ENCODE data around the gene TRIP13. TPM values are rescaled to one million over a fixed set of nuclear protein-coding genes. Genes with fewer than 3 reads are reported as not detected.
"Not testable (repeated sequence)": the region's sequence is repeated elsewhere in the genome, so short reads cannot be mapped to it uniquely, and the experiment has no call there.

TRIP13 gene
- total and polyA plus RNA-seq, 4 experiments from 2014 or later = 0.39 to 1.0 (median 0.69) TPM; not detected in 1

- Mint-ChIP-seq H3K27me3 (no peaks in the 10 kb centered on the region), H3K4me1 (peaks cover 0 to 13% (median 6%) of the 10 kb centered on the region in 4 donors), H3K4me3 (no peak overlapping the region), H3K9me3 (no peaks in the 10 kb centered on the region), H3K36me3 (peaks cover 42 to 60% of the 10 kb centered on the region in 2 donors), H3K27ac (peak overlapping the region in 2 of 7 donors; percentile 22)
- intact Hi-C loops (cut with micrococcal nuclease) = no loop called here
- ChIA-PET POLR2A (ENCODE audit: partially characterized antibody) (no interaction called here), CTCF (ENCODE audit: partially characterized antibody) (no interaction called here)
- Histone ChIP-seq H3K36me3 (ENCODE audit: insufficient read depth, low read length) (peaks cover 68% of the 10 kb centered on the region), H3K27me3 (ENCODE audit: insufficient read depth, low read length) (no peaks in the 10 kb centered on the region), H3K27ac (ENCODE audit: low read depth, low read length) (no peak overlapping the region), H3K4me3 (ENCODE audit: low read length in 2 of 2) (no peak overlapping the region), H3K4me1 (ENCODE audit: insufficient read depth, low read length) (peaks cover 3% of the 10 kb centered on the region), H3K9me3 (ENCODE audit: control insufficient read depth in 1 of 2, low read length in 2 of 2) (no peaks in the 10 kb centered on the region)
- no peak for DNase-seq
These were observed 16.0 kb upstream of the TRIP13 start for GRCh38 chr5:876398-877365.

GRCh38 chr5:878125-878524 lies 14.6 kb upstream of the TRIP13 start:
- H3K9me3 ChIP-seq (ENCODE audit: control insufficient read depth in 1 of 2, low read length in 2 of 2) = no peaks in the 10 kb centered on the region
- Mint-ChIP-seq H3K27me3 (no peaks in the 10 kb centered on the region), H3K4me3 (no peak overlapping the region), H3K9me3 (peaks cover 0 to 6% (median 0%) of the 10 kb centered on the region in 8 donors), H3K27ac (no peak overlapping the region), H3K4me1 (peaks cover 12 to 27% (median 18%) of the 10 kb centered on the region in 4 donors), H3K36me3 (peaks cover 55 to 71% of the 10 kb centered on the region in 2 donors)
- peaks cover 5% of the 10 kb centered on the region for H3K4me1 ChIP-seq (ENCODE audit: insufficient read depth, low read length)
- no peak for DNase-seq
- H3K36me3 ChIP-seq (ENCODE audit: insufficient read depth, low read length) = peaks cover 61% of the 10 kb centered on the region
- ChIA-PET CTCF (ENCODE audit: partially characterized antibody) (no interaction called here), POLR2A (ENCODE audit: partially characterized antibody) (no interaction called here)
- intact Hi-C loops (cut with micrococcal nuclease) = no loop called here
- H3K27me3 ChIP-seq (ENCODE audit: insufficient read depth, low read length) = no peaks in the 10 kb centered on the region
- no peak overlapping the region for H3K4me3 ChIP-seq (ENCODE audit: low read length in 2 of 2)
- no peak overlapping the region for H3K27ac ChIP-seq (ENCODE audit: low read depth, low read length)

- H3K27ac Mint-ChIP-seq; H3K4me3 Mint-ChIP-seq; H3K27me3 Mint-ChIP-seq; H3K9me3 Mint-ChIP-seq; DNase-seq; POLR2A ChIA-PET (ENCODE audit: partially characterized antibody); H3K4me1 ChIP-seq (ENCODE audit: insufficient read depth, low read length); CTCF ChIA-PET (ENCODE audit: partially characterized antibody); H3K9me3 ChIP-seq (ENCODE audit: control insufficient read depth in 1 of 2, low read length in 2 of 2); H3K27ac ChIP-seq (ENCODE audit: low read depth, low read length); H3K4me3 ChIP-seq (ENCODE audit: low read length in 2 of 2); H3K27me3 ChIP-seq (ENCODE audit: insufficient read depth, low read length); intact Hi-C loops (cut with micrococcal nuclease): not testable (repeated sequence)
- H3K36me3 ChIP-seq (ENCODE audit: insufficient read depth, low read length) = peaks cover 61% of the 10 kb centered on the region
- Mint-ChIP-seq H3K36me3 (peaks cover 53 to 71% of the 10 kb centered on the region in 2 donors), H3K4me1 (peaks cover 12 to 31% (median 18%) of the 10 kb centered on the region in 4 donors)
These were observed 14.0 kb upstream of the TRIP13 start for GRCh38 chr5:878677-879076.

- Mint-ChIP-seq H3K9me3 (peaks cover 0 to 6% (median 0%) of the 10 kb centered on the region in 8 donors), H3K36me3 (peaks cover 49 to 70% of the 10 kb centered on the region in 2 donors), H3K27me3 (no peaks in the 10 kb centered on the region), H3K4me3 (no peak overlapping the region), H3K27ac (peak overlapping the region in 1 of 7 donors; percentile 46), H3K4me1 (peaks cover 14 to 35% (median 18%) of the 10 kb centered on the region in 4 donors)
- Histone ChIP-seq H3K27me3 (ENCODE audit: insufficient read depth, low read length) (no peaks in the 10 kb centered on the region), H3K4me1 (ENCODE audit: insufficient read depth, low read length) (peaks cover 5% of the 10 kb centered on the region), H3K27ac (ENCODE audit: low read depth, low read length) (no peak overlapping the region), H3K9me3 (ENCODE audit: control insufficient read depth in 1 of 2, low read length in 2 of 2) (no peaks in the 10 kb centered on the region), H3K36me3 (ENCODE audit: insufficient read depth, low read length) (peaks cover 64% of the 10 kb centered on the region), H3K4me3 (ENCODE audit: low read length in 2 of 2) (no peak overlapping the region)
- DNase-seq = no peak
- POLR2A ChIA-PET (ENCODE audit: partially characterized antibody) = no interaction called here
- intact Hi-C loops (cut with micrococcal nuclease) = no loop called here
- CTCF ChIA-PET (ENCODE audit: partially characterized antibody) = no interaction called here
These were observed 11.7 kb upstream of the TRIP13 start for GRCh38 chr5:880816-881550.

- H3K4me3 ChIP-seq (ENCODE audit: low read length in 2 of 2) = no peak overlapping the region
- no peak overlapping the region for H3K27ac ChIP-seq (ENCODE audit: low read depth, low read length)
- Mint-ChIP-seq H3K27me3 (no peaks in the 10 kb centered on the region), H3K27ac (peak overlapping the region in 4 of 7 donors; percentile 64 to 93 (median 84)), H3K9me3 (peaks cover 0 to 6% (median 0%) of the 10 kb centered on the region in 8 donors), H3K4me1 (peaks cover 14 to 35% (median 18%) of the 10 kb centered on the region in 4 donors), H3K36me3 (peaks cover 55 to 70% of the 10 kb centered on the region in 2 donors), H3K4me3 (no peak overlapping the region)
- intact Hi-C loops (cut with micrococcal nuclease) = no loop called here
- CTCF ChIA-PET (ENCODE audit: partially characterized antibody) = no interaction called here
- no peaks in the 10 kb centered on the region for H3K27me3 ChIP-seq (ENCODE audit: insufficient read depth, low read length)
- H3K36me3 ChIP-seq (ENCODE audit: insufficient read depth, low read length) = peaks cover 64% of the 10 kb centered on the region
- POLR2A ChIA-PET (ENCODE audit: partially characterized antibody) = no interaction called here
- H3K9me3 ChIP-seq (ENCODE audit: control insufficient read depth in 1 of 2, low read length in 2 of 2) = no peaks in the 10 kb centered on the region
- peaks cover 5% of the 10 kb centered on the region for H3K4me1 ChIP-seq (ENCODE audit: insufficient read depth, low read length)
- DNase-seq = no peak
These were observed 11.1 kb upstream of the TRIP13 start for GRCh38 chr5:881551-881935.

GRCh38 chr5:882253-883183 lies 10.2 kb upstream of the TRIP13 start:
- peak in 1 of 5 donors; percentile 27 for DNase-seq
- no peak overlapping the region for H3K4me3 ChIP-seq (ENCODE audit: low read length in 2 of 2)
- H3K36me3 ChIP-seq (ENCODE audit: insufficient read depth, low read length) = peaks cover 69% of the 10 kb centered on the region
- no peaks in the 10 kb centered on the region for H3K9me3 ChIP-seq (ENCODE audit: control insufficient read depth in 1 of 2, low read length in 2 of 2)
- H3K4me1 ChIP-seq (ENCODE audit: insufficient read depth, low read length) = peaks cover 5% of the 10 kb centered on the region
- no peaks in the 10 kb centered on the region for H3K27me3 ChIP-seq (ENCODE audit: insufficient read depth, low read length)
- Mint-ChIP-seq H3K4me1 (peaks cover 14 to 35% (median 17%) of the 10 kb centered on the region in 4 donors), H3K9me3 (peaks cover 0 to 6% (median 0%) of the 10 kb centered on the region in 8 donors), H3K27me3 (no peaks in the 10 kb centered on the region), H3K4me3 (peak overlapping the region; percentile 8 to 59 (median 49)), H3K36me3 (peaks cover 57 to 75% of the 10 kb centered on the region in 2 donors), H3K27ac (peak overlapping the region; percentile 53 to 93 (median 88))
- ChIA-PET POLR2A (ENCODE audit: partially characterized antibody) (no interaction called here), CTCF (ENCODE audit: partially characterized antibody) (no interaction called here)
- intact Hi-C loops (cut with micrococcal nuclease) = no loop called here
- H3K27ac ChIP-seq (ENCODE audit: low read depth, low read length) = no peak overlapping the region
